GM23248 (cell line): Measurements from ENCODE around the gene APOBEC3A. TPM values are rescaled to one million over a fixed set of nuclear protein-coding genes. Genes with fewer than 3 reads are reported as not detected.

Experiments
- DNase-seq: peaks from one replicate; pipeline ENCODE4 v3.0.0-alpha.2; 2015
- H2AFZ ChIP-seq: fragments of 200-600 bp; sonication (generic); 2 replicates; pipeline ENCODE4 v1.6.1; 2016; ENCODE audit warnings: antibody characterized with exemption
- H3F3A ChIP-seq: fragments of 200-600 bp; sonication (generic); 2 replicates; pipeline ENCODE4 v1.6.1; 2016; ENCODE audit warnings: mild to moderate bottlenecking, antibody characterized with exemption, mixed run types; ENCODE audit not compliant: insufficient read depth
- H3K27ac ChIP-seq: fragments of 200-600 bp; sonication (generic); 2 replicates; pipeline ENCODE4 v1.5.1; 2016; ENCODE audit warnings: mild to moderate bottlenecking
- H3K27me3 ChIP-seq: fragments of 200-600 bp; sonication (generic); replicated peaks from 2 replicates; pipeline ENCODE4 v1.6.1; 2016; ENCODE audit warnings: mild to moderate bottlenecking; ENCODE audit not compliant: insufficient read depth
- H3K36me3 ChIP-seq: fragments of 200-600 bp; sonication (generic); 2 replicates; pipeline ENCODE4 v1.6.1; 2016; ENCODE audit warnings: low read depth, mild to moderate bottlenecking
- H3K4me1 ChIP-seq: fragments of 200-600 bp; sonication (generic); 2 replicates; pipeline ENCODE4 v1.6.1; 2016; ENCODE audit warnings: mild to moderate bottlenecking; ENCODE audit not compliant: insufficient read depth
- H3K4me2 ChIP-seq: fragments of 200-600 bp; sonication (generic); one replicate; pipeline ENCODE4 v1.6.1; 2016; ENCODE audit warnings: mild to moderate bottlenecking; ENCODE audit not compliant: unreplicated experiment
- H3K4me3 ChIP-seq: fragments of 200-600 bp; sonication (generic); 2 replicates; pipeline ENCODE4 v1.5.1; 2016; ENCODE audit warnings: mild to moderate bottlenecking
- H3K79me2 ChIP-seq: fragments of 200-600 bp; sonication (generic); 2 replicates; pipeline ENCODE4 v1.6.1; 2016; ENCODE audit warnings: mild to moderate bottlenecking; ENCODE audit not compliant: insufficient read depth
- H3K9ac ChIP-seq: fragments of 200-600 bp; sonication (generic); 2 replicates; pipeline ENCODE4 v1.6.1; 2016; ENCODE audit warnings: mild to moderate bottlenecking
- H3K9me2 ChIP-seq: fragments of 200-600 bp; sonication (generic); 2 replicates; pipeline ENCODE4 v1.6.1; 2016; ENCODE audit warnings: mixed run types, mild to moderate bottlenecking, moderate library complexity; ENCODE audit not compliant: insufficient read depth
- H3K9me3 ChIP-seq: fragments of 200-600 bp; sonication (generic); one replicate; pipeline ENCODE4 v1.6.1; 2017; ENCODE audit warnings: low read depth
- H4K20me1 ChIP-seq: fragments of 200-600 bp; sonication (generic); 2 replicates; pipeline ENCODE4 v1.6.0; 2016; ENCODE audit not compliant: insufficient read depth
- EZH2 ChIP-seq: fragments of 200-600 bp; sonication (generic); IDR thresholded peaks from 2 replicates; pipeline ENCODE4 v1.6.1; 2018; ENCODE audit warnings: antibody characterized with exemption, mild to moderate bottlenecking; ENCODE audit not compliant: insufficient read depth, poor library complexity, severe bottlenecking
- EZH2phosphoT487 ChIP-seq: fragments of 200-600 bp; sonication (generic); IDR thresholded peaks from 2 replicates; pipeline ENCODE4 v1.6.1; 2018; ENCODE audit warnings: antibody characterized with exemption, moderate library complexity, mild to moderate bottlenecking, low read depth; ENCODE audit not compliant: insufficient read depth
- WGBS, 2 experiments: methylation state at CpG; one replicate each; pipeline ENCODE4 v1.1.6; 2015 to 2017; ENCODE audit warnings: low lambda C conversion rate in 2 of 2, low coverage in 1 of 2; ENCODE audit errors: missing lambda C conversion rate in 2 of 2; 5-methylcytosine and 5-hydroxymethylcytosine counted together
- in situ Hi-C: fragments of 300-500 bp; cut with MboI; formaldehyde crosslinking; loops from 2 replicates; pipeline ENCODE4 v1.15.0; 2020
- polyA plus RNA-seq: library from polyadenylated mRNA; unstranded; fragments of >200 nt; fragmentation: Nextera tagmentation; extraction: Ambion mirVana; gene quantifications from 2 replicates; pipeline ENCODE4 v1.2.1, GENCODE V29; 2016
- total RNA-seq: library from RNA; depleted of rRNA; stranded (reverse); fragments of >200 nt; shearing (Covaris generic); gene quantifications from 2 replicates; pipeline ENCODE4 v1.2.3, GENCODE V29; 2014

Gene APOBEC3A
- total and polyA plus RNA-seq, 2 experiments from 2014 or later = not detected

DNA sequence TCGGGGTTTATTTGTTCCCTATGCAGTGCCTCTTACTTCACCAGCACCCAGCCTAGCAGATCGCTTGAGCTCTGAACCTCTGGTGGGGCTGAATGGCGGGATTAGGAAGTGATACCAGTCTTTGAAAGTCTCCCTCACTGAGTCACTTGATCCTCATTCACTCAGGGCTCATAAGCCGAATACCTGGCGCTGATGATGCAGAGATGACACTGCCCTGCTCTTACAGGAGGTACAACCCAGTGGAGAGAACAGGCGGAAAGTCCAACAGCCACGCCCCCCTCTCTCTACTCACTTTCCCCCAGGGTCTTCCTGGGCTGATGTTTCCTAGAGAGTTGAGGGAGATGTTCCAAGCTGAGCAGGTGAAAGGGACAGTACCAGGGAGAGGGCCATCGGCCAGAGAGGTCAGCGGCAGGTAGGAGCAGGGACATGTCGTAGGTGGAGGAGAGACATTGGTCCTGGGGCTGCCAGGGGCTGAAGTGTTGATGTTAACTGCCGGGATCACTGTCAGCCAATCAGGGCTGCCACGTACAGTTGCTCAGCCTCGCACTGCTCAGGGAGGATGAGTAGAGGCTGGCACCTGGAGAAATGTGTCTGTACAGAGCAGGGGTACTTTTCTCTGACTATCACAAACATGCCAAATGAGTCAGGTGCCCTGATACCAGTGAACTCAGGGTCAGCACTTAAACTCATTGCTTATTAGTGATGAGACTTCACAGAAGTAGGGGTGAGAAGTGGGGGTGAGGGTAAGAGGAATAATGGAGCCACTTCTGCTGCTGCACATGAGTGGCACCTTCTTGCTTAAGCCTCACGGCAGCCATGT, 9.9 kb upstream of the APOBEC3A start:
- Histone ChIP-seq H2AFZ (no peak overlapping the region), H3K4me1 (no peaks in the 10 kb centered on the region), H3K9ac (no peak overlapping the region), H3K4me3 (no peak overlapping the region), H3K79me2 (no peaks in the 10 kb centered on the region), H3F3A (no peaks in the 10 kb centered on the region), H3K27me3 (peaks cover 67% of the 10 kb centered on the region), H3K36me3 (no peaks in the 10 kb centered on the region), H3K27ac (no peak overlapping the region), H3K9me3 (no peaks in the 10 kb centered on the region), H3K9me2 (no peaks in the 10 kb centered on the region), H3K4me2 (no peak overlapping the region), H4K20me1 (no peaks in the 10 kb centered on the region)
- 54 to 59% methylated on average over 14 of the region's 14 CpGs for WGBS, 2 experiments
- TF ChIP-seq EZH2phosphoT487 = no peak
- TF ChIP-seq EZH2 = no peak
- DNase-seq = no peak
- in situ Hi-C loops = no loop called here

DNA sequence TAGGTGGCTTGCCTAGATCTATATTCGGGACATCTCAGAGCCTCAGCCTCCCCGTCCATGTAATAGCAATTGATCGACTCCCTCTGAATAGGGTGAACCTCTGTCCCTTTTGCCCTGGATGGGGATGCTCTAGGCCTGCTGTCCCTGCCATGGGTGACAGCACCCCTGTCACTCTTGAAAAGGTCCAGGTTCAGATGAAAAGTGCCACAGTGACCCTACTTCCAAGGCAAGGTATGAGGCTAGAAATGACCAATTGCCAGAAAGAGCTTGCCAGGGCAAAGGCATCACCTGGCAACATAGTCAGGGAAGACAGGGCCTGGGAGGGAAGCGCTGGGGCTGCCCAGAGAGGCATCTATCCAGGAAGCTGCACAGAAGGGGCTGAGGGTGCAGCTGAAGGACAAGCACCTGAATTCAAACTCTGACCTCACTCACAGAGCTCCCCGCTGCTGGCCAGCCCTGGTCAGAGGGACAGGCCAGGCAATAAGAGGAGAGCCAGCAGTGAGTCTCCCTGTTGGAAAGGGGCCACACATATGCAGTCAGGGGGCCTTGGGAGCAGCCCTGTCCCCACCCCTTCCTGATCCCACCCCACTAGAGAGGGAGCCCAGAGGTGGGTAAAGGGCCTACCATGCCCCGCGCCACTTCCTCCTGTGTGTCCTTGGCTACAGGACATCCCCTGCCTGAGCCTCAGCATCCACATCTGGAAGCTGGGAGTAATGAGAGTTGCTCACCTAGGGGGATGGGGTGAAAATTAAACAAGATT, 9.0 kb upstream of the APOBEC3A start:
- Histone ChIP-seq H3K4me3 (no peak overlapping the region), H3K9me2 (no peaks in the 10 kb centered on the region), H3K27ac (no peak overlapping the region), H3K27me3 (peaks cover 66% of the 10 kb centered on the region), H4K20me1 (no peaks in the 10 kb centered on the region), H3F3A (no peaks in the 10 kb centered on the region), H3K9ac (no peak overlapping the region), H3K9me3 (no peaks in the 10 kb centered on the region), H3K4me1 (no peaks in the 10 kb centered on the region), H3K4me2 (no peak overlapping the region), H3K36me3 (no peaks in the 10 kb centered on the region), H3K79me2 (no peaks in the 10 kb centered on the region), H2AFZ (no peak overlapping the region)
- 69 to 72% methylated on average over 7 of the region's 7 CpGs for WGBS, 2 experiments
- in situ Hi-C loops = no loop called here
- DNase-seq = no peak
- TF ChIP-seq EZH2phosphoT487 (no peak), EZH2 (no peak)

DNA sequence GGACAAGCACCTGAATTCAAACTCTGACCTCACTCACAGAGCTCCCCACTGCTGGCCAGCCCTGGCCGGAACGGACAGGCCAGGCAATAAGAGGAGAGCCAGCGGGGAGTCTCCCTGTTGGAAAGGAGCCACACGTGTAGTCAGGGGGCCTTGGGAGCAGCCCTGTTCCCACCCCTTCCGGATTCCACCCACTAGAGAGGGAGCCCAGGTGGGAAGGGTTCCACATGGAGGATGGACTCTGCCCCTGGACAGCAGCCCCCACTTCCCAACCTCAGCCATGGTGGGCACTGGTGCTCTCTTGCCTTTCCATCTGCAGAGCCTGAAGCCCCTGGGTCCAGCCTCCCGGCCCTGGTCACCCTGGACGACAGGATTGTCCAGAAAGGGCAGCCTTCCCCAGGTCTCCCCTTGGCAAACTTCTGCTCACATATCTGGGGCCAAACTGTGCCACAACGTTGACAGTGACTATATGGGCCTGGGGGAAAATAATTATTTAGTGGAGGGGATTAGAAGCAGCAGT, 7.5 kb upstream of the APOBEC3A start:
- no peak overlapping the region for H3K4me2 ChIP-seq
- H3K9me2 ChIP-seq = no peaks in the 10 kb centered on the region
- TF ChIP-seq EZH2phosphoT487 = no peak
- no peak for TF ChIP-seq EZH2
- 32 to 41% methylated on average over 8 of the region's 8 CpGs for WGBS, 2 experiments
- no peaks in the 10 kb centered on the region for H3F3A ChIP-seq
- DNase-seq = no peak
- H3K27ac ChIP-seq = no peak overlapping the region
- H3K36me3 ChIP-seq = no peaks in the 10 kb centered on the region
- in situ Hi-C loops = no loop called here
- no peaks in the 10 kb centered on the region for H3K9me3 ChIP-seq
- no peaks in the 10 kb centered on the region for H4K20me1 ChIP-seq
- H2AFZ ChIP-seq = no peak overlapping the region
- H3K27me3 ChIP-seq = peaks cover 61% of the 10 kb centered on the region
- H3K4me1 ChIP-seq = no peaks in the 10 kb centered on the region
- no peak overlapping the region for H3K9ac ChIP-seq
- H3K4me3 ChIP-seq = no peak overlapping the region
- no peaks in the 10 kb centered on the region for H3K79me2 ChIP-seq

DNA sequence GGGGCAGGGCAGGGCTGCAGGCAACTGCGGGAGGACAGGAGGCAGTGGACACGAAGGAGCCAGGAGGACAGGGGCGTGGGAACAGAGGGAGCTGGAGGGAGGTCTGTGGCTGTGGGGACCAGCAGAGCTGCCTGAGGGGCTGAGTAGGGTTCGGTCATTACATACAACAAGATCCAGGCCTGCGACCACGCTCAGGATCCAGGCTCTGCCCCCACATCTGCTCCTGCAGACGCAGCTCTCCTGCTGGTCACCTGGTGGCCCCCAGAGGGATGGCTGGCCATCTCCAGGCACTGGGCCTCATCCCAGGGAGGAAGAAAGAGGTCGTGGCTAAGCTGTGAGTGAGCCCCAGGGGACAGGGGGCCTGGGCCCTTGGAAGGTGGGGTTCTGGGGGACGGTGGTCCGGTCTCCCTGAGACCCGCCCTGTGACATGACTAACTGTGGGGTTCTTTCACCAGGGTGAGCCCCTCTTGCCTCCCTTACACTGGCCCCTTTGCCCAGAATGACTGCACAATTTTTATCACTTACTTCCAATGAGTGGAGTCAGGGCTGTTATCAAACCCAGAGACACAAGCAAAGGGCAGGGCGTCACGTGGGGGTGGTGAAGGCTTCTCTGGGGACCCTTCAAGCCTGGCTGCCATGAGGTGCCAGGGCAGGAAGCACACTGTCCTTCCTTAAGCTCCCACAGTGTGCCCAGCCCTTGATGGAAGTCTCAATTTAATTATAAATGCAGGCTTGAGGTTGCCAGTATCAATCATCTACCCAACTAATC, 6.7 kb upstream of the APOBEC3A start:
- 38 to 47% methylated on average over 11 to 13 of the region's 13 CpGs for WGBS, 2 experiments

More for the DNA sequence above, 6.7 kb upstream of the APOBEC3A start:
- Histone ChIP-seq H3K9me2 (no peaks in the 10 kb centered on the region), H4K20me1 (no peaks in the 10 kb centered on the region), H3K4me1 (no peaks in the 10 kb centered on the region), H3K9me3 (no peaks in the 10 kb centered on the region), H3K9ac (no peak overlapping the region), H3K4me3 (no peak overlapping the region), H3K79me2 (no peaks in the 10 kb centered on the region), H3K4me2 (no peak overlapping the region), H3F3A (no peaks in the 10 kb centered on the region), H2AFZ (no peak overlapping the region), H3K27ac (no peak overlapping the region), H3K27me3 (peaks cover 61% of the 10 kb centered on the region), H3K36me3 (no peaks in the 10 kb centered on the region)
- in situ Hi-C loops = no loop called here
- no peak for DNase-seq
- TF ChIP-seq EZH2 = no peak
- no peak for TF ChIP-seq EZH2phosphoT487
